Lower lobe of right lung (tissue), 2 donors: ENCODE results near the gene LMBRD1. TPM values are rescaled to one million over a fixed set of nuclear protein-coding genes. Genes with fewer than 3 reads are reported as not detected.
"Not testable (repeated sequence)": the region's sequence is repeated elsewhere in the genome, so short reads cannot be mapped to it uniquely, and the experiment has no call there.

Experiments used
- ATAC-seq, 2 donors: fragments of 200-7000 bp; cut with Tn5 transposase; one replicate each; pipeline ENCODE4 v1.9.1; 2020 to 2022; ENCODE audit warnings: mild to moderate bottlenecking in 2 of 2, moderate library complexity in 2 of 2
- DNase-seq: peaks from one replicate; pipeline ENCODE4 v3.0.0-alpha.2; 2020
- H3K27ac ChIP-seq: fragments of 200-600 bp; one replicate; pipeline ENCODE4 v1.8.0; 2022
- H3K27me3 ChIP-seq: fragments of 200-600 bp; one replicate; pipeline ENCODE4 v1.8.0; 2022; ENCODE audit warnings: low read depth
- H3K36me3 ChIP-seq: fragments of 200-600 bp; one replicate; pipeline ENCODE4 v1.8.0; 2022; ENCODE audit warnings: mild to moderate bottlenecking
- H3K4me1 ChIP-seq: fragments of 200-600 bp; one replicate; pipeline ENCODE4 v1.8.0; 2022
- H3K4me3 ChIP-seq: fragments of 200-600 bp; one replicate; pipeline ENCODE4 v1.8.0; 2022; ENCODE audit warnings: mild to moderate bottlenecking
- H3K9me3 ChIP-seq: fragments of 200-600 bp; one replicate; pipeline ENCODE4 v1.8.0; 2022
- CTCF ChIP-seq: fragments of 200-600 bp; IDR thresholded peaks from one replicate; pipeline ENCODE4 v1.8.0; 2022; ENCODE audit warnings: antibody characterized with exemption, mild to moderate bottlenecking
- intact Hi-C: fragments of 100-400 bp; cut with DNase I; formaldehyde crosslinking; loops from one replicate; pipeline ENCODE4 v1.11.0; 2022
- total RNA-seq: library from RNA; stranded (reverse); fragmentation: NEBNext Ultra II Directional; extraction: Animal tissue kit (Norgen Biotek cat#: 25700); gene quantifications from one replicate; pipeline ENCODE4 v1.2.1, GENCODE V29; 2021
- donor health status: DM: no; HTN: yes; CAD: no; lungs with severe emphysema.

LMBRD1 gene
- total RNA-seq, 1 donor from 2014 or later: 68.0 TPM

- DNase-seq (no peak), ATAC-seq (no peak)
- Histone ChIP-seq H3K36me3 (no peaks in the 10 kb centered on the region), H3K4me1 (no peaks in the 10 kb centered on the region), H3K9me3 (no peaks in the 10 kb centered on the region), H3K27ac (no peak overlapping the region), H3K4me3 (no peak overlapping the region), H3K27me3 (no peaks in the 10 kb centered on the region)
- intact Hi-C loops: no loop called here
- no peak for TF ChIP-seq CTCF
These were observed 105.8 kb downstream of the LMBRD1 start for GRCh38 chr6:69690986-69691385.

GRCh38 chr6:69680302-69680701 lies 116.5 kb downstream of the LMBRD1 start:
- intact Hi-C loops: no loop called here
- ATAC-seq: no peak
- no peak for TF ChIP-seq CTCF
- Histone ChIP-seq H3K4me3 (no peak overlapping the region), H3K27ac (no peak overlapping the region), H3K4me1 (no peaks in the 10 kb centered on the region), H3K36me3 (peaks cover 13% of the 10 kb centered on the region), H3K9me3 (no peaks in the 10 kb centered on the region), H3K27me3 (no peaks in the 10 kb centered on the region)
- DNase-seq: no peak

GRCh38 chr6:69673298-69673697 lies 123.5 kb downstream of the LMBRD1 start:
- Histone ChIP-seq H3K27ac (no peak overlapping the region), H3K27me3 (no peaks in the 10 kb centered on the region), H3K9me3 (no peaks in the 10 kb centered on the region), H3K36me3 (peaks cover 50% of the 10 kb centered on the region), H3K4me1 (no peaks in the 10 kb centered on the region), H3K4me3 (no peak overlapping the region)
- TF ChIP-seq CTCF: no peak
- intact Hi-C loops: no loop called here
- ATAC-seq: no peak
- DNase-seq: no peak

- H3K4me1 ChIP-seq: no peaks in the 10 kb centered on the region
- no peaks in the 10 kb centered on the region for H3K9me3 ChIP-seq
- intact Hi-C loops: no loop called here
- no peak overlapping the region for H3K4me3 ChIP-seq
- DNase-seq (no peak), ATAC-seq (no peak)
- no peak for TF ChIP-seq CTCF
- no peak overlapping the region for H3K27ac ChIP-seq
- peaks cover 26% of the 10 kb centered on the region for H3K36me3 ChIP-seq
- H3K27me3 ChIP-seq: no peaks in the 10 kb centered on the region
These were observed 127.9 kb downstream of the LMBRD1 start for GRCh38 chr6:69668916-69669315.

GRCh38 chr6:69666779-69667178 lies 130.0 kb downstream of the LMBRD1 start:
- H3K36me3 ChIP-seq, H3K9me3 ChIP-seq, H3K4me1 ChIP-seq, intact Hi-C loops, H3K27ac ChIP-seq, DNase-seq, H3K27me3 ChIP-seq, H3K4me3 ChIP-seq, ATAC-seq: not testable (repeated sequence)

GRCh38 chr6:69665437-69665836 lies 131.4 kb downstream of the LMBRD1 start:
- no peak overlapping the region for H3K27ac ChIP-seq
- H3K4me1 ChIP-seq: no peaks in the 10 kb centered on the region
- ATAC-seq (no peak), DNase-seq (no peak)
- no peaks in the 10 kb centered on the region for H3K27me3 ChIP-seq
- no peaks in the 10 kb centered on the region for H3K36me3 ChIP-seq
- H3K4me3 ChIP-seq: no peak overlapping the region
- intact Hi-C loops: no loop called here
- TF ChIP-seq CTCF: no peak
- no peaks in the 10 kb centered on the region for H3K9me3 ChIP-seq
